GM23248 (cell line): ENCODE measurements around the gene SHMT1.
"Not testable (repeated sequence)": the region's sequence is repeated elsewhere in the genome, so short reads cannot be mapped to it uniquely, and the experiment has no call there.

Source experiments
- EZH2 ChIP-seq: fragments of 200-600 bp; sonication (generic); IDR thresholded peaks from 2 replicates; pipeline ENCODE4 v1.6.1; 2018; ENCODE audit warnings: antibody characterized with exemption, mild to moderate bottlenecking; ENCODE audit not compliant: insufficient read depth, poor library complexity, severe bottlenecking
- EZH2phosphoT487 ChIP-seq: fragments of 200-600 bp; sonication (generic); IDR thresholded peaks from 2 replicates; pipeline ENCODE4 v1.6.1; 2018; ENCODE audit warnings: antibody characterized with exemption, moderate library complexity, mild to moderate bottlenecking, low read depth; ENCODE audit not compliant: insufficient read depth

DNA sequence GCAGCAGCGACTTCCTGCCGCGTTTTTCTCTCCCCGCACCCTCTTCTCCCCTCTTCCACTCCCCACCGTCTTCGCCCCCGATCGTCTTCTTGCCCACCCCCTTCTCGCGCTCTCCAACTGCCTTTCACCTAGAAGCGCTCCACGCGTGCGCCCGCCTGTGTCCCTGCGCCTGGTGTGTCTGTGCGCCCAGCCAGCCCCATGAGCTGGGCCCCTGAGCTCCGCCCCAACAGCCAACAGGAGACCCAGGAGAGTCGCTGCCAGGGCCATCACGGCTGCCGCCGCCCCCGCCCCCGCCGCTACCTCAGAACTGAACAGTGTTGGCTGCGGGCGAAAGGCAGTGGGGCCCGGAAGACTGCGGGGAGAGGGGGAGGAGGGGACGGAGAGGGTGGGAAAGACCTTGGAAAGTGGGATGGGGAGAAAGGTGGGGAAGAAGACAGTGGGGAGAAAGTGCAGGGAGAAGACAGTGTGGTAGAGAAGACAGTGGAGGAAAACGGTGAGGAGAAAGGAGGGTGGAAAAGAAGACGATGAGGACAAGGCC is 48.7 kb upstream of the SHMT1 start:
- TF ChIP-seq EZH2phosphoT487, EZH2: not testable (repeated sequence)
